B cell (primary cell): Measurements from ENCODE around the gene GEMIN7. TPM values are rescaled to one million over a fixed set of nuclear protein-coding genes. Genes with fewer than 3 reads are reported as not detected.

Source experiments
- ATAC-seq: fragments of 200-7000 bp; cut with Tn5 transposase; one replicate; pipeline ENCODE4 v1.10.0; 2021; ENCODE audit warnings: low read depth, mild to moderate bottlenecking, moderate number of reproducible peaks, moderate library complexity
- CTCF ChIA-PET: fragments of 350-600 bp; sonication (Branson Sonifier 250); formaldehyde crosslinking; loops from one replicate; lab custom pipeline; 2021; ENCODE audit warnings: antibody characterized with exemption, inconsistent platforms; lab: Charles Lee
- POLR2A ChIA-PET: fragments of 350-600 bp; sonication (Branson Sonifier 250); formaldehyde crosslinking; loops from one replicate; lab custom pipeline; 2021; ENCODE audit warnings: antibody characterized with exemption; lab: Charles Lee
- DNase-seq: peaks from one replicate; pipeline ENCODE4 v3.0.0; 2013
- H2AFZ ChIP-seq: 2 replicates; pipeline ENCODE4 v1.6.1; 2012; ENCODE audit warnings: mild to moderate bottlenecking, low read depth, low read length; ENCODE audit not compliant: insufficient read depth, poor library complexity, severe bottlenecking
- H3K27ac ChIP-seq, 2 donors: 1 replicate in 1 of 2; 2 replicates in 1 of 2; pipeline ENCODE4 v1.5.1; 2012 to 2013; ENCODE audit warnings: low read length in 2 of 2, mild to moderate bottlenecking in 2 of 2, moderate library complexity in 1 of 2
- H3K27me3 ChIP-seq, 4 experiments: fragments of 200-600 bp in 1 of 4; sonication (generic) in 1 of 4; replicated peaks in 1 of 4; 1 replicate in 2 of 4; 2 replicates in 2 of 4; pipeline versions ENCODE4 v1.6.1 to v1.7.0; 2013 to 2016; ENCODE audit warnings: low read length in 3 of 4, mild to moderate bottlenecking in 2 of 4, mixed read lengths in 1 of 4, moderate library complexity in 1 of 4; ENCODE audit not compliant: insufficient read depth in 4 of 4, control insufficient read depth in 3 of 4; ENCODE audit errors: control extremely low read depth in 1 of 4
- H3K36me3 ChIP-seq, 2 experiments: replicated peaks in 1 of 2; 1 replicate in 1 of 2; 2 replicates in 1 of 2; pipeline versions ENCODE4 v1.6.1 to v1.7.1; 2013; ENCODE audit warnings: low read length in 1 of 2; ENCODE audit not compliant: insufficient read depth in 2 of 2, control insufficient read depth in 1 of 2; ENCODE audit errors: control extremely low read depth in 1 of 2, extremely low read depth in 1 of 2
- H3K4me1 ChIP-seq, 2 donors: fragments of 200-600 bp in 1 of 2; sonication (generic) in 1 of 2; 1 replicate in 1 of 2; 2 replicates in 1 of 2; pipeline versions ENCODE4 v1.5.1 to v1.6.1; 2013 to 2017; ENCODE audit warnings: low read length in 2 of 2; ENCODE audit not compliant: control insufficient read depth in 2 of 2, insufficient read depth in 2 of 2
- H3K4me2 ChIP-seq: replicated peaks from 2 replicates; pipeline ENCODE3; 2012; ENCODE audit warnings: mild to moderate bottlenecking, low read depth, low read length; ENCODE audit not compliant: poor library complexity, severe bottlenecking
- H3K4me3 ChIP-seq, 5 experiments: fragments of 200-600 bp in 1 of 5; sonication (generic) in 1 of 5; 1 replicate in 3 of 5; 2 replicates in 2 of 5; pipeline versions ENCODE4 v1.5.1 to v1.7.0; 2011 to 2016; ENCODE audit warnings: low read length in 4 of 5, mild to moderate bottlenecking in 4 of 5, low read depth in 2 of 5, control low read depth in 1 of 5, moderate library complexity in 1 of 5; ENCODE audit not compliant: insufficient read depth in 1 of 5; ENCODE audit errors: control extremely low read depth in 1 of 5, extremely low read depth in 1 of 5
- H3K79me2 ChIP-seq: fragments of 200-600 bp; sonication (generic); one replicate; pipeline ENCODE4 v1.6.0; 2016; ENCODE audit warnings: low read length; ENCODE audit not compliant: control insufficient read depth, insufficient read depth
- H3K9ac ChIP-seq: fragments of 200-600 bp; sonication (generic); 2 replicates; pipeline ENCODE4 v1.6.1; 2017; ENCODE audit warnings: mild to moderate bottlenecking, low read length, moderate library complexity
- H3K9me3 ChIP-seq, 3 donors: one replicate each; pipeline versions ENCODE4 v1.6.1 to v1.7.1; 2013; ENCODE audit warnings: low read length in 2 of 3; ENCODE audit not compliant: control insufficient read depth in 2 of 3, insufficient read depth in 1 of 3; ENCODE audit errors: control extremely low read depth in 1 of 3
- H4K20me1 ChIP-seq: 2 replicates; pipeline ENCODE4 v1.6.0; 2012; ENCODE audit warnings: mild to moderate bottlenecking, low read length; ENCODE audit not compliant: insufficient read depth, control insufficient read depth, poor library complexity, severe bottlenecking
- H3K27ac Mint-ChIP-seq: one replicate; pipeline ENCODE4 v1.8.0; 2021; ENCODE audit warnings: mixed read lengths
- H3K27me3 Mint-ChIP-seq: one replicate; pipeline ENCODE4 v1.8.0; 2021; ENCODE audit warnings: mixed read lengths
- H3K4me1 Mint-ChIP-seq: one replicate; pipeline ENCODE4 v1.8.0; 2021; ENCODE audit warnings: mixed read lengths
- H3K4me3 Mint-ChIP-seq: one replicate; pipeline ENCODE4 v1.8.0; 2021; ENCODE audit warnings: mixed read lengths
- H3K9me3 Mint-ChIP-seq: one replicate; pipeline ENCODE4 v1.8.0; 2022; ENCODE audit warnings: mixed read lengths; ENCODE audit not compliant: insufficient read depth
- EZH2 ChIP-seq: IDR thresholded peaks from 2 replicates; pipeline ENCODE4 v1.6.1; 2012; ENCODE audit warnings: borderline replicate concordance, low read depth, mild to moderate bottlenecking, moderate library complexity, low read length; ENCODE audit not compliant: insufficient read depth, poor library complexity, severe bottlenecking
- WGBS: methylation state at CpG from one replicate; pipeline ENCODE4 v1.1.5; 2013; ENCODE audit warnings: missing lambda C conversion rate; ENCODE audit not compliant: insufficient coverage; 5-methylcytosine and 5-hydroxymethylcytosine counted together
- intact Hi-C: fragments of 100-400 bp; cut with micrococcal nuclease; formaldehyde crosslinking; loops from one replicate; pipeline ENCODE4 v1.10.0; 2022
- polyA plus RNA-seq: library from polyadenylated mRNA; depleted of rRNA; stranded (reverse); fragments of >200 nt; gene quantifications from 2 replicates; pipeline ENCODE4 v1.2.3, GENCODE V29; 2012
- small RNA-seq: library from RNA; depleted of rRNA; stranded (forward); fragments of <200 nt; gene quantifications from one replicate; pipeline ENCODE3, GENCODE V24; 2012; ENCODE audit warnings: low replicate concordance, low read depth; ENCODE audit not compliant: insufficient read length
- total RNA-seq, 2 donors: library from RNA; stranded (reverse); fragments of 120-200 nt in 1 of 2; gene quantifications; 1 replicate in 1 of 2; 2 replicates in 1 of 2; pipeline versions ENCODE4 v1.2.3 to v1.2.4, GENCODE V29; 2013 to 2022
- TF ChIP-seq, protein P1 (sequence below): fragments of 200-600 bp; IDR thresholded peaks from one replicate; pipeline ENCODE4 v1.8.0; 2022; ENCODE audit warnings: antibody characterized with exemption, mild to moderate bottlenecking

GEMIN7 gene
- total and polyA plus RNA-seq, 2 donors (not counting 1 experiment from before 2014, with no cell fraction given) = 43.0 to 89.4 TPM

DNA sequence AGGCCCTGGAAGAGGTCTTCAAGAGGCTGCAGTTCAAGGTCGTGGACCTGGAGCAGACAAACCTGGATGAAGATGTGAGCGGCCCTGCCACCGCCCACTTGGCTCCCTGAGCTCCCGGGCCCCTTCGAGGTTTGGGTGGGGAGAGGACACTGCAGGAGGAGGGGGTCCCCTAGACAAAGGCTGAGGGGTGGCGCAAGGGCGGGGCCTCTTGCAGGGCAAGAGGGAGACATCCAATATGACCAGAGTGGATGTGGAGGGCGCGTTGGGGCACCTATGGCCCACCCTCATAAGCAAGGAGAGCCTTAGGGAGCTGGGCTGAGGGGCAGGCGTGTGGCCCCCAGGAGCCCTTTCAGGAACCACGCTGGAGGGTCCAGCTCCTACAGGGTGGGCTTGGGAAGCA is 61.5 kb downstream of the GEMIN7 start:
- peaks cover 13% of the 10 kb centered on the region for H4K20me1 ChIP-seq
- POLR2A ChIA-PET = no interaction called here
- no peaks in the 10 kb centered on the region for H3K27me3 ChIP-seq
- no peak overlapping the region for H3K27ac ChIP-seq
- H3K79me2 ChIP-seq = peaks cover 38% of the 10 kb centered on the region
- no peak for ATAC-seq
- H3K27me3 Mint-ChIP-seq = no peaks in the 10 kb centered on the region
- DNase-seq = no peak
- H3K9ac ChIP-seq = no peak overlapping the region
- H3K36me3 ChIP-seq = peaks cover 0 to 15% of the 10 kb centered on the region in 2 experiments
- H3K4me1 Mint-ChIP-seq = peaks cover 26% of the 10 kb centered on the region
- H2AFZ ChIP-seq = no peak overlapping the region
- TF ChIP-seq EZH2 = no peak
- TF ChIP-seq, protein P1, sequence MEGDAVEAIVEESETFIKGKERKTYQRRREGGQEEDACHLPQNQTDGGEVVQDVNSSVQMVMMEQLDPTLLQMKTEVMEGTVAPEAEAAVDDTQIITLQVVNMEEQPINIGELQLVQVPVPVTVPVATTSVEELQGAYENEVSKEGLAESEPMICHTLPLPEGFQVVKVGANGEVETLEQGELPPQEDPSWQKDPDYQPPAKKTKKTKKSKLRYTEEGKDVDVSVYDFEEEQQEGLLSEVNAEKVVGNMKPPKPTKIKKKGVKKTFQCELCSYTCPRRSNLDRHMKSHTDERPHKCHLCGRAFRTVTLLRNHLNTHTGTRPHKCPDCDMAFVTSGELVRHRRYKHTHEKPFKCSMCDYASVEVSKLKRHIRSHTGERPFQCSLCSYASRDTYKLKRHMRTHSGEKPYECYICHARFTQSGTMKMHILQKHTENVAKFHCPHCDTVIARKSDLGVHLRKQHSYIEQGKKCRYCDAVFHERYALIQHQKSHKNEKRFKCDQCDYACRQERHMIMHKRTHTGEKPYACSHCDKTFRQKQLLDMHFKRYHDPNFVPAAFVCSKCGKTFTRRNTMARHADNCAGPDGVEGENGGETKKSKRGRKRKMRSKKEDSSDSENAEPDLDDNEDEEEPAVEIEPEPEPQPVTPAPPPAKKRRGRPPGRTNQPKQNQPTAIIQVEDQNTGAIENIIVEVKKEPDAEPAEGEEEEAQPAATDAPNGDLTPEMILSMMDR = no peak
- intact Hi-C loops = no loop called here
- H3K4me3 ChIP-seq = no peak overlapping the region
- WGBS = 97% methylated on average over 11 of the region's 11 CpGs
- CTCF ChIA-PET = no interaction called here
- H3K9me3 Mint-ChIP-seq = no peaks in the 10 kb centered on the region
- no peak overlapping the region for H3K27ac Mint-ChIP-seq
- H3K4me3 Mint-ChIP-seq = no peak overlapping the region
- no peaks in the 10 kb centered on the region for H3K9me3 ChIP-seq
- peaks cover 22 to 29% of the 10 kb centered on the region in 2 donors for H3K4me1 ChIP-seq
- no peak overlapping the region for H3K4me2 ChIP-seq

Small RNA genes lying within 50 kb of the gene (small RNA-seq; reads per million reads assigned to genes)
- gene RNU6-611P = not detected

Other genes with a start within 250 kb of the GEMIN7 start
- gene NECTIN2, start 233.0 kb upstream of the GEMIN7 start, total RNA-seq = 0.32 TPM in 1 of 2 replicates, not detected in the other
- 0.15 and 1.0 TPM in 2 replicates for gene NECTIN2, start 233.0 kb upstream of the GEMIN7 start, polyA plus RNA-seq
- 31.1 and 32.5 TPM in 2 replicates for gene TOMM40, start 188.0 kb upstream of the GEMIN7 start, total RNA-seq
- 25.9 and 30.9 TPM in 2 replicates for gene TOMM40, start 188.0 kb upstream of the GEMIN7 start, polyA plus RNA-seq
- gene APOE, start 173.5 kb upstream of the GEMIN7 start, total RNA-seq = 0.44 and 0.74 TPM in 2 replicates
- gene APOE, start 173.5 kb upstream of the GEMIN7 start, polyA plus RNA-seq = 2.8 and 5.2 TPM in 2 replicates
- not detected in 2 replicates for gene APOC1, start 164.7 kb upstream of the GEMIN7 start, total RNA-seq
- gene APOC1, start 164.7 kb upstream of the GEMIN7 start, polyA plus RNA-seq = not detected in 2 replicates
- gene APOC4, start 137.0 kb upstream of the GEMIN7 start, total RNA-seq = not detected in 2 replicates
- gene APOC4, start 137.0 kb upstream of the GEMIN7 start, polyA plus RNA-seq = not detected in 2 replicates
- gene APOC2, start 133.2 kb upstream of the GEMIN7 start, total RNA-seq = not detected in 2 replicates
- not detected in 2 replicates for gene APOC2, start 133.2 kb upstream of the GEMIN7 start, polyA plus RNA-seq
- gene CLPTM1, start 123.9 kb upstream of the GEMIN7 start, total RNA-seq = 121 and 123 TPM in 2 replicates
- gene CLPTM1, start 123.9 kb upstream of the GEMIN7 start, polyA plus RNA-seq = 129 and 136 TPM in 2 replicates
- gene RELB, start 77.8 kb upstream of the GEMIN7 start, total RNA-seq = 106 and 111 TPM in 2 replicates
- gene RELB, start 77.8 kb upstream of the GEMIN7 start, polyA plus RNA-seq = 63.8 and 85.1 TPM in 2 replicates
- 277 and 285 TPM in 2 replicates for gene CLASRP, start 40.2 kb upstream of the GEMIN7 start, total RNA-seq
- 234 and 299 TPM in 2 replicates for gene CLASRP, start 40.2 kb upstream of the GEMIN7 start, polyA plus RNA-seq
- 29.8 and 30.2 TPM in 2 replicates for gene ZNF296, start 2.8 kb upstream of the GEMIN7 start, total RNA-seq
- gene ZNF296, start 2.8 kb upstream of the GEMIN7 start, polyA plus RNA-seq = 13.3 and 21.9 TPM in 2 replicates
- gene PPP1R37, start 13.9 kb downstream of the GEMIN7 start, total RNA-seq = 28.1 and 37.3 TPM in 2 replicates
- 20.1 and 20.7 TPM in 2 replicates for gene PPP1R37, start 13.9 kb downstream of the GEMIN7 start, polyA plus RNA-seq
- gene NKPD1, start 81.7 kb downstream of the GEMIN7 start, total RNA-seq = 0.27 TPM in 1 of 2 replicates, not detected in the other
- gene NKPD1, start 81.7 kb downstream of the GEMIN7 start, polyA plus RNA-seq = 0.36 and 1.0 TPM in 2 replicates
- 40.3 and 48.2 TPM in 2 replicates for gene TRAPPC6A, start 99.0 kb downstream of the GEMIN7 start, total RNA-seq
- gene TRAPPC6A, start 99.0 kb downstream of the GEMIN7 start, polyA plus RNA-seq = 56.0 and 79.0 TPM in 2 replicates
- 21.1 and 31.8 TPM in 2 replicates for gene BLOC1S3, start 99.5 kb downstream of the GEMIN7 start, total RNA-seq
- gene BLOC1S3, start 99.5 kb downstream of the GEMIN7 start, polyA plus RNA-seq = 5.2 and 7.2 TPM in 2 replicates
- not detected in 2 replicates for gene EXOC3L2, start 166.1 kb downstream of the GEMIN7 start, total RNA-seq
- gene EXOC3L2, start 166.1 kb downstream of the GEMIN7 start, polyA plus RNA-seq = not detected in 2 replicates
- 36.2 and 37.6 TPM in 2 replicates for gene MARK4, start 172.0 kb downstream of the GEMIN7 start, total RNA-seq
- 11.7 and 13.5 TPM in 2 replicates for gene MARK4, start 172.0 kb downstream of the GEMIN7 start, polyA plus RNA-seq
- gene CKM, start 243.6 kb downstream of the GEMIN7 start, total RNA-seq = not detected in 2 replicates
- gene CKM, start 243.6 kb downstream of the GEMIN7 start, polyA plus RNA-seq = not detected in 2 replicates